GM12891 (cell line): ENCODE results near the gene NTN4.
"Not testable (repeated sequence)": the region's sequence is repeated elsewhere in the genome, so short reads cannot be mapped to it uniquely, and the experiment has no call there.

Experiments
- DNase-seq: peaks from one replicate; pipeline ENCODE4 v3.0.0; 2011; ENCODE audit warnings: low spot score; ENCODE audit not compliant: insufficient read length
- FAIRE-seq: peaks from 2 replicates; lab custom pipeline; 2011; peaks lifted over from hg19 to GRCh38; lab: Jason Lieb, UNC
- PAX5 ChIP-seq: IDR thresholded peaks from 2 replicates; pipeline ENCODE4 v1.6.1; 2011; ENCODE audit warnings: low read length, moderate library complexity, mild to moderate bottlenecking; ENCODE audit not compliant: insufficient read depth, severe bottlenecking
- POLR2A ChIP-seq: IDR thresholded peaks from 2 replicates; pipeline ENCODE4 v1.6.1; 2011; ENCODE audit warnings: low read depth, low read length, control low read depth
- POLR2AphosphoS5 ChIP-seq: IDR thresholded peaks from 2 replicates; pipeline ENCODE4 v1.6.1; 2011; ENCODE audit warnings: low read depth, low read length, control low read depth
- POU2F2 ChIP-seq: IDR thresholded peaks from 2 replicates; pipeline ENCODE4 v1.6.1; 2011; ENCODE audit warnings: low read depth, mild to moderate bottlenecking, control low read depth, low read length, moderate library complexity
- SPI1 ChIP-seq: IDR thresholded peaks from 2 replicates; pipeline ENCODE4 v1.6.1; 2011; ENCODE audit warnings: low read depth, low read length, control low read depth
- TAF1 ChIP-seq: IDR thresholded peaks from 2 replicates; pipeline ENCODE4 v1.6.1; 2011; ENCODE audit warnings: low read depth, low read length, control low read depth

NTN4 gene

DNA sequence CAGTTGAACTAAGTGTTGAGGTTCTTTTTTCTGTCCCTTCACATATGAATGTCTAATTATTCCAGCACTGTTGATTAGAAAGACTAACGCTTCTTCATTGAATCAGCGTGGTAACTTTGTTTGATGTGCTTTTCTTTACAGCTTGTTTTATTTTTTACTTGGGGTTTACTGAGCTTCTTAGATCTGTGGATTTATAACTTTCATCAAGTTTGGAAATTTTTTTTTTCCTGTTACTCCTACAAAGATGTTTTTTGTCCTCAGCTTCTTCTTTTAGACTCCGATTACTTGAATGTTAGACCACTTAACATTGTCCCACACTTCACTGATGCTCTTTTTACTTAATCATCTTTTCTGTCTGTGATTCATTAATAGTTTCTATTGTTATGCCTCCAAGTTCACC, 31.5 kb downstream of the NTN4 start:
- TF ChIP-seq TAF1 (no peak), POLR2AphosphoS5 (no peak), PAX5 (no peak), POLR2A (no peak), SPI1 (no peak), POU2F2 (no peak)
- FAIRE-seq: no peak
- DNase-seq: no peak

DNA sequence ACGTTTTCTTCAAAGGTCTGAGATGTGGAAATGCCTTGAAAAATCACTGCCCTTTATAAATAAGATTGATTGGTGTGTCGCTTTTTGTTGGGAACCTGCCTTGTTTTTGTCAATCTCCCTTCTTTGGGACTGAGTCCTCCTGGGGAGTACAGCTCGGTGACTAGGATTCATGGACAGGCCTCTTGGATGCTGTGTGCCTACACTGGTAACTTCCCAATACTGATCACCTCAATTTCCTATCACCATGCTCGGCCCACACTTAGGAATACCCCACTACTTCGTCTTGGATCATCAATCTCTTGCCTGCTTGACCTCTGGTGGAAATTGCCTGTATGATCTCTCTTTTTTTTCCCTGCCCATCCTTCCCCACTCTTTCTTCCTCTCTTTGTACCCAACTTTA, 34.2 kb downstream of the NTN4 start:
- no peak for DNase-seq
- FAIRE-seq: no peak
- TF ChIP-seq POLR2A (no peak), POU2F2 (no peak), TAF1 (no peak), POLR2AphosphoS5 (no peak), PAX5 (no peak), SPI1 (no peak)

DNA sequence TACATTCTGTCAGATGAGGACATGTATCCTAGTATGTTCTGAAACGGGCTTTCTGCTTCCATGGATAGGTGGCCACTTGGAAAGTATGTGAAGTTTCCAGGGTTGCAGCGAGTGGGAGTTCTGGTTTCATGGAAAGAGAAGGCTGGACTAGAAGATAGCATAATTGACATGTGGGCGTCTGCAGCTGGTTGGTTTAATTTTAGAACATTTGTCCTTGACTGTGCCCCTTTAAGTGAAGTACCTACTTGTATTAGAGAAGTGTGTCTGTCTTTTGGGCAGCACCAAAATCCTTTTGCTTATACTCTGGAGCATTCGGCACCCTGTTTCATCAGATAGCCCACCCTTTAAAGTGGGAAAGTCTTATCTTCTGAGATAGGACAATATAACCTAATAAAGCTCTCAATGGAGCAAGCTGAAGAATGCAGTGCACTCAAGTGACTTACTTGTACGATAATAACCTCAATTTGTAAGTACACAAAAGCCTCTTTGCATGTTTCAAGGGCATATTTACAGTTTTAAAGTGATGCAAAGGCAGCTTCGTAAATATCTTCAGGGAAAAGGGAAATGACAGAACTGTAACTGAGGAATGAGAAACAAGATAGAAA, 35.2 kb downstream of the NTN4 start:
- FAIRE-seq (no peak), DNase-seq (no peak)
- TF ChIP-seq POU2F2 (no peak), PAX5 (no peak), TAF1 (no peak), POLR2A (no peak), SPI1 (no peak), POLR2AphosphoS5 (no peak)

GRCh38 chr12:95746062-95746461, 44.5 kb downstream of the NTN4 start:
- FAIRE-seq: not testable (repeated sequence)

DNA sequence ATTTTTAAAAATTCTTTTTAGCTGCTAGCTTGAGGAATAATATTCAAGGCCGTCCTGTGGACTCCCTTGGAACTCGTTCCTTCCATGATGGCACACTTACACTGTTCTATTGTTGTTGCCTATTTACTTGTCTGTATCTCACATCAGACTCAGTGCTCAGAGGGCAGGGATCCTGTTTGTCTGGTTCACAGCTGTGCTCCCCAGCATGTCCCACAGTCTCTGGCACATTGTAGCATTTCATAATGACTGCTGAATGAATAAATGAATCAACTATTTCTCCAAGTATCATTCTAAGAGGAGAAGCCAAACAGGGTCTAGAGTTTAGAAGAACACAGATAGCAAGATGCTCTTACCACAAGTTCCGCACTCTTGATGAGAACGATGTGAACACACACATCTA, 48.0 kb downstream of the NTN4 start:
- TF ChIP-seq PAX5 (no peak), POLR2AphosphoS5 (no peak), TAF1 (no peak), POU2F2 (no peak), SPI1 (no peak), POLR2A (no peak)
- DNase-seq (no peak), FAIRE-seq (no peak)

More at GRCh38 chr12:95746062-95746461, 44.5 kb downstream of the NTN4 start:
- DNase-seq: not testable (repeated sequence)

DNA sequence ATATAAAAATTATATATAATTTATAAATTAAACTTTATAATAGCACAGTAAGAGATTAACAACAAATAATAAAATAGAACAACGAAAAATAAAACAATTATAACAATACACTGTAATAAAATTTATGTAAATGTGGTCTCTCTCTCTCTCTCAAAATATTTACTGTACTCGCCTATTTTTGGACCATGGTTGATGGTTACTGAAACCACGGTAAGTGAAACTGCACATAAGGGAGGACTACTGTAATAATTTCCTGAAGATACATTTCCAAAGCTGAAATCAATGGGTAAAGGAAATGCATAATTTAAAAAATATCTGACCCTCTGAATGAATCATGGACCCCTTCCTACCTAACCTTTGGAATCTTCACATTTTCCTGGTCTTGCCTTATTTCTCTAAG, 48.9 kb downstream of the NTN4 start:
- FAIRE-seq: no peak
- TF ChIP-seq POLR2AphosphoS5: no peak
- no peak for TF ChIP-seq POU2F2
- no peak for TF ChIP-seq TAF1
- TF ChIP-seq SPI1: no peak
- no peak for TF ChIP-seq POLR2A
- no peak for TF ChIP-seq PAX5
- no peak for DNase-seq

DNA sequence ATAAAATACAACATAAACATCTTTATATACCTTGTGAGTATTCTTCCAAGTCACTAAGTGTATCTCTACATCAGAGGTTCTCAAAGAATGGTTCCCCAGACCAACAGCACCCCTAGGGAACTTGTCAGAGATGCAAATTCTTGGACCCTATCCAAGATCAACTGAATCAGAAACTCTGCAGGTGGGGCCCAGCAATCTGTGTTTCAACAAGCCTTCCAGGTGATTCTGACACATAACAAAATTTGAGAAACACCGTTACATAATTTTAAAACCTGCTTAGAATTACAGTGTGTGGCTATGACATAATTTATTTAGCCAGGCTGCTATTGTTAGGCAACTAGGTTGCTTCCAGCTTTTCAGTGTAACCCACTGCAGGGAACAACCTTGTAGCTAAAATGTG, 49.8 kb downstream of the NTN4 start:
- TF ChIP-seq POLR2A: no peak
- no peak for TF ChIP-seq PAX5
- TF ChIP-seq SPI1: no peak
- no peak for TF ChIP-seq POU2F2
- no peak for TF ChIP-seq TAF1
- no peak for TF ChIP-seq POLR2AphosphoS5
- no peak for FAIRE-seq
- no peak for DNase-seq

GRCh38 chr12:95739561-95740313, 50.8 kb downstream of the NTN4 start:
- DNase-seq: no peak
- TF ChIP-seq PAX5 (no peak), TAF1 (no peak), SPI1 (no peak), POLR2A (no peak), POU2F2 (no peak), POLR2AphosphoS5 (no peak)
- no peak for FAIRE-seq

DNA sequence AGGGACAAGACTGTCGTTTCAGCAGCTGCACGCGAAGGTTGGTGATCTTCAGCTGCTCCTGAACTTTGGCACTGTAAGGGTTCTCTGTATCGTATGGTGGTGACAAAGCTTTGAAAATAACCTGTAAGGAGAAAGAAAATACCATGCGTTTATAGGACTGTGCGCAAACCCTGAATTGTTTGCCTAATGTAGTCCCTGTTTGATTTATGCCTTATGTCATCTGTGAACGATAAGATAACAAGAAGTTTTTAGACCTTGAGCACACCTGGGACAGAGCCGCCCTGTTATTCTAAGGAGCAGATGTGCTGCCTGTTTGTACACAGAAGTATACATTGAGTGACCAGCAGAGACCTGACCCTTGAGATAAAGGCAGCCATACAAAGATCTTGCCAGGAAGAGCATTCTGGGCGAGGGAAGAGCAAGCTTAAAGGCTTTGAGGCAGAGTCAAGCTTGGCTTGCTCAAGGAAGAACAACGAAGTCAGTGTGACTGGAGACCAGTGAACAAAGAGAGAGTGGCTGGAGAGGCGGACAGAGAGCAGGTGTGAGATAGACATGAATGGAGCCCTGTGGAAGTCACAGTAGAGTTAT, 52.4 kb downstream of the NTN4 start:
- FAIRE-seq: no peak
- TF ChIP-seq POU2F2: no peak
- TF ChIP-seq POLR2AphosphoS5: no peak
- no peak for TF ChIP-seq POLR2A
- no peak for TF ChIP-seq SPI1
- no peak for TF ChIP-seq PAX5
- TF ChIP-seq TAF1: no peak
- no peak for DNase-seq

- TF ChIP-seq POLR2A (no peak), POU2F2 (no peak), SPI1 (no peak), TAF1 (no peak), POLR2AphosphoS5 (no peak), PAX5 (no peak)
- no peak for DNase-seq
- FAIRE-seq: no peak
Measured at GRCh38 chr12:95736631-95737030, 53.9 kb downstream of the NTN4 start.

DNA sequence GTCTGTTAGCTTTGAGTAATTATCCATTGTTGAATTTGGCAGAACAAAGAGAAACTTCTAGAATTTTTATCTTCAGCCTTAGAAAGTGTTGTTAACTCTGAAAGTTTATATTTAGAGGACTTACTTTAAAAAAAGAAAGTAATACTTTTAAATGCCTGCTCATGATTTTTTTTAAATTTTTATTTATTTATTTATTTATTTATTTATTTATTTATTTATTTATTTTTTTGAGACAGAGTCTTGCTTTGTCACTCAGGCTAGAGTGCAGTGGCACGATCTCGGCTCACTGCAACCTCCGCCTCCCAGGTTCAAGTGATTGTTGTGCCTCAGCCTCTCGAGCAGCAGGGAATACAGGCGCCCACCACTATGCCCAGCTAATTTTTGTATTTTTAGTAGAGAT, 54.8 kb downstream of the NTN4 start:
- not testable (repeated sequence) for FAIRE-seq, DNase-seq
